VCaP (cell line): ENCODE results near the gene SYNGR4.

ENCODE experiments used
- H3K27ac ChIP-seq: fragments of 450-650 bp; 2 replicates; pipeline ENCODE4 v1.5.1; 2017
- CTCF ChIP-seq: fragments of 450-650 bp; conservative IDR thresholded peaks from 2 replicates; pipeline ENCODE4 v1.5.1; 2017; ENCODE audit warnings: mild to moderate bottlenecking, moderate library complexity

Gene SYNGR4

GRCh38 chr19:48417421-48417820, 53.3 kb downstream of the SYNGR4 start:
- H3K27ac ChIP-seq, result no peak overlapping the region; the same call in 1 of the 2 replicates

GRCh38 chr19:48418317-48419064, 54.3 kb downstream of the SYNGR4 start:
- TF ChIP-seq CTCF, result no peak
- peak overlapping the region; percentile 13; the same call in 1 of the 2 replicates for H3K27ac ChIP-seq

More at GRCh38 chr19:48417421-48417820, 53.3 kb downstream of the SYNGR4 start:
- no peak for TF ChIP-seq CTCF

GRCh38 chr19:48419158-48419920, 55.2 kb downstream of the SYNGR4 start:
- TF ChIP-seq CTCF, result no peak
- H3K27ac ChIP-seq, result peak overlapping the region; percentile 13; the same call in 1 of the 2 replicates

GRCh38 chr19:48421548-48421947, 57.4 kb downstream of the SYNGR4 start:
- peak overlapping the region; percentile 95 for H3K27ac ChIP-seq
- no peak for TF ChIP-seq CTCF

GRCh38 chr19:48424694-48425219, 60.6 kb downstream of the SYNGR4 start:
- no peak for TF ChIP-seq CTCF
- peak overlapping the region; percentile 95 for H3K27ac ChIP-seq
